GM18909 (cell line): ENCODE data around the gene ATG13.

Source experiments
- ATAC-seq: cut with Tn5 transposase; IDR thresholded peaks from one replicate; pipeline ENCODE4 v1.9.1; 2021; ENCODE audit warnings: mild to moderate bottlenecking; ENCODE audit not compliant: unreplicated experiment, poor library complexity

The ATG13 gene

GRCh38 chr11:46719543-46720218 is 102.3 kb downstream of the ATG13 start:
- ATAC-seq = no peak

DNA sequence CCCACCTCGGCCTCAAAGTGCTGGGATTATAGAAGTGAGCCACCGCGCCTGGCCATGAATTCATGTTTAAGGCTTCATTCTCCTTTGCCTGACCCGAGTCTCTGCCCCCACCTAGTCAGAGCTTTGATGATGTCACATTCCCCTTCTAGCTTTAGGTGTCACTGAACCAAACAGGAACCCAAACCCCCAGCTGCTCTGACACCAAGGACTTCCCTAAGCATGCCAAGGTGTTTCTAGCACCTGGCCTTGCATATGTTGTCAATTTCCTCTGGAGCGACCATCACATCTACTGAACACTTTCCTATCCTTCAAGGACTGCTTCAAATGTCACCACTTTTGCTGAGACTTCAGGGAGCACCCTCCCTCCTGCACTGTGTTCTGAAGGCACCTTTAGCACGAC is 103.9 kb downstream of the ATG13 start:
- no peak for ATAC-seq

DNA sequence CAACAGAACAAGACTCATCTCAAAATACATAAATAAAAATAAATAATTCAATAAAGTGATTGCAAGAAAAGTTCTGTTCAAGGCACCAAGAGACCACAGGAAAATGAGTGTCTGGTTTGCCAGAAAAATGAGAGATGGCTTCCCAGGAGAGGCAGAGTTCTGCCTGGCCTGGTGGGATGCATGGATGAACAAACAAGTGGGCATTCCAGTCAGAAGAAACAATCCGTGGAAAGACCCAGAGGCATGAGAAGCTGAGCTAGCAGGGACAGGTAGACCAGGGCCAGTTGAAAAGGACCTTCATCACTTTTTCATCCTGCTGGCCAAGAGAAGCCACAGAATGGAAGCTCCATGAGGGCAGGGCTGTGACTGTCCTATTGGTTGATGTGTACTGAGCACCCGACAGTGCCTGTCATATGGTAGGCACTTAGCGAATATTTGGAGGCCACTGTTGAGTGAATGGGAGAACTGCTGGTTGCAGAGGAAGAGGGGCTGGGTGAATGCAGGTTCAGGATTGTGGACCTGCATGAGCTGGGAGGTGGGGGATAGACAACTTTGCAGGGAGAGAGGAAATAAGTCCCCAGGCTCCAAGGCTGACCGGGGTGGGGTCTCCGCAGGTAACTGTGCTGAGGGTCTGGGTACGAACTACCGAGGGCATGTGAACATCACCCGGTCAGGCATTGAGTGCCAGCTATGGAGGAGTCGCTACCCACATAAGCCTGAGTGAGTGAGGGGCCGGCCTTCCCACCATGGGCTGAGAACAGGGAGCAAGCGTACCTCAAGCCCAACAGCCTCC is 105.4 kb downstream of the ATG13 start:
- ATAC-seq = no peak

DNA sequence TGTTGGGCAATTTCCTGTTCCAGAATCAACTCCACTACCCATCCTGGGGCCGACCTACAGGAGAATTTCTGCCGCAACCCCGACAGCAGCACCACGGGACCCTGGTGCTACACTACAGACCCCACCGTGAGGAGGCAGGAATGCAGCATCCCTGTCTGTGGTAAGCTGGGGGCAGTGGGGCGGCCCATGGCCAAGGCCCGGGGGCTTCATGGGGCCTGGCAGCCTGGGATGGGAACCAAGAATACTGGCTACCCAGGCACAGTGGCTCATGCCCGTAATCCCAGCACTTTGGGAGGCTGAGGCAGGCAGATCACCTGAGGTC is 106.0 kb downstream of the ATG13 start:
- ATAC-seq = no peak

DNA sequence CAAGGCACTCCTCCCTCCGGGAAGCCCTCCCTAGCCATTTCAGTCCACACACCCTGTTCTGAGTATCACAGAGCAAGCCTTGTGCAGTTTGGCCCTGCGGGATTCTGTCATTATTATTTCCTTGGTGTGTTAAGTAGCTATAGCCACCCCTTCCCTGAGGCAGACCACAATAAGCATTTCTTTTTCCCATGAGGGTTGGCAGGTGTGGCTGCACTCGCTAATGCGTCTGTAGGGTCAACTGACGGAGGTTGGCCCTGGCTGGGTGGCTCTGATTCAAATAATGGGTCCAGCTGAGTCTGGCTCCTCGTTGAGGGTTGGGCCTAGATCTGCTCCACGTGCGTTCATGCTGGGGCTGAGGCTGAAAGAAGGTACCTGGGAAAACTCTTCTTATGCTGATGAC is 106.7 kb downstream of the ATG13 start:
- no peak for ATAC-seq
